Adrenal gland (tissue), 12 donors: ENCODE data around the gene TMSB15B. TPM values are rescaled to one million over a fixed set of nuclear protein-coding genes. Genes with fewer than 3 reads are reported as not detected.
"Not testable (repeated sequence)": the region's sequence is repeated elsewhere in the genome, so short reads cannot be mapped to it uniquely, and the experiment has no call there.

Experiments used
- DNase-seq, 7 donors: peaks; one replicate each; pipeline ENCODE4 v3.0.0-alpha.2; 2019 to 2020
- H3K27ac ChIP-seq, 5 donors: fragments of 200-600 bp; sonication (generic) in 4 of 5; 1 replicate in 3 of 5; 2 replicates in 2 of 5; pipeline versions ENCODE4 v1.5.1 to v1.8.0; 2016 to 2020; ENCODE audit warnings: mild to moderate bottlenecking in 1 of 5
- H3K27me3 ChIP-seq: fragments of 200-600 bp; 2 replicates; pipeline ENCODE4 v1.8.0; 2021
- H3K36me3 ChIP-seq, 2 donors: fragments of 200-600 bp; replicated peaks in 1 of 2; 1 replicate in 1 of 2; 2 replicates in 1 of 2; pipeline versions ENCODE4 v1.5.1 to v1.8.0; 2018 to 2022
- H3K4me1 ChIP-seq, 2 donors: fragments of 200-600 bp; replicated peaks in 1 of 2; 1 replicate in 1 of 2; 2 replicates in 1 of 2; pipeline versions ENCODE4 v1.5.1 to v1.8.0; 2018 to 2021
- H3K4me3 ChIP-seq, 4 donors: fragments of 200-600 bp; sonication (generic) in 3 of 4; one replicate each; pipeline ENCODE4 v1.5.1; 2016 to 2018
- H3K9me3 ChIP-seq, 3 donors: fragments of 200-600 bp; sonication (generic) in 1 of 3; replicated peaks in 1 of 3; 1 replicate in 2 of 3; 2 replicates in 1 of 3; pipeline versions ENCODE4 v1.5.1 to v1.8.0; 2016 to 2021
- CTCF ChIP-seq, 6 experiments: fragments of 450-650 bp in 4 of 6; fragments of 200-600 bp in 2 of 6; sonication (generic) in 1 of 6; IDR thresholded peaks; 1 replicate in 5 of 6; 2 replicates in 1 of 6; pipeline versions ENCODE4 v1.5.1 to v1.8.0; 2016 to 2021; ENCODE audit warnings: antibody characterized with exemption in 6 of 6, mild to moderate bottlenecking in 2 of 6, moderate library complexity in 1 of 6
- POLR2A ChIP-seq, 2 donors: fragments of 450-650 bp; IDR thresholded peaks; one replicate each; pipeline ENCODE4 v1.6.1; 2017; ENCODE audit warnings: antibody characterized with exemption in 2 of 2, mild to moderate bottlenecking in 2 of 2, moderate library complexity in 1 of 2
- WGBS, 4 donors: extraction: QIAGEN DNeasy Blood & Tissue Kit in 2 of 4; methylation state at CpG; one replicate each; pipeline versions ENCODE4 v1.1.5 to v1.1.7; 2013 to 2017; 5-methylcytosine and 5-hydroxymethylcytosine counted together
- intact Hi-C, 2 donors: fragments of 100-400 bp; cut with DNase I; formaldehyde crosslinking; loops; one replicate each; pipeline versions ENCODE4 v1.14.1 to v1.15.0; 2022 to 2023
- polyA plus RNA-seq, 3 donors: library from polyadenylated mRNA; stranded (reverse); fragments of 200-250 nt in 2 of 3; fragments of 350-450 nt in 1 of 3; fragmentation: Illumina TruSeq in 1 of 3; extraction: RNeasy Lipid Tissue Mini Kit (QIAGEN cat#74804) in 1 of 3; gene quantifications; one replicate each; pipeline ENCODE4 v1.2.3, GENCODE V29; 2013 to 2014
- total RNA-seq, 9 donors: library from RNA; depleted of rRNA in 4 of 9; stranded (reverse); fragments of >200 nt in 4 of 9; fragments of 120-200 nt in 1 of 9; fragmentation: NEBNext Ultra II Directional in 1 of 9; extraction: Animal tissue kit (Norgen Biotek cat#: 25700) in 1 of 9; gene quantifications; one replicate each; pipeline versions ENCODE4 v1.1.0 to v1.2.4, GENCODE V29; 2013 to 2023
- donor health status: healthy with polysubstance abuse.
- donor health status: Bipolar disorder and iron deficiency.
- donor health status: DM: yes; HTN: yes; CAD: no.
- donor health status: DM: no; HTN: no; CAD: no.
- donor health status: DM: no; HTN: no; CAD: no.
- donor health status: DM: yes; HTN: yes; CAD: no.

The TMSB15B gene
- total and polyA plus RNA-seq, 12 donors, result 0.25 to 11.8 (median 1.5) TPM; not detected in 2

- no peak overlapping the region for H3K4me3 ChIP-seq
- peaks cover 8% of the 10 kb centered on the region for H3K27me3 ChIP-seq
- H3K9me3 ChIP-seq, result no peaks in the 10 kb centered on the region
- H3K27ac ChIP-seq, result no peak overlapping the region
- intact Hi-C loops, result no loop called here
- TF ChIP-seq POLR2A (IDR thresholded peaks at IDR 0.05) (no peak), CTCF (IDR thresholded peaks at IDR 0.05) (peak; percentile 24 to 54 (median 42))
- peak in 1 of 7 donors; percentile 1 for DNase-seq
- 14 to 22% (median 14%) methylated on average over 3 of the region's 3 CpGs for WGBS, 4 donors
- no peaks in the 10 kb centered on the region for H3K4me1 ChIP-seq
- no peaks in the 10 kb centered on the region for H3K36me3 ChIP-seq
Measured at GRCh38 chrX:103941201-103941975, 21.0 kb upstream of the TMSB15B start.

GRCh38 chrX:103949506-103949905 lies 12.9 kb upstream of the TMSB15B start:
- Histone ChIP-seq H3K9me3 (no peaks in the 10 kb centered on the region), H3K4me1 (no peaks in the 10 kb centered on the region), H3K4me3 (no peak overlapping the region), H3K27ac (no peak overlapping the region), H3K36me3 (no peaks in the 10 kb centered on the region), H3K27me3 (peaks cover 29% of the 10 kb centered on the region)
- intact Hi-C loops, result no loop called here
- DNase-seq, result no peak
- no peak for TF ChIP-seq POLR2A (IDR thresholded peaks at IDR 0.05)
- TF ChIP-seq CTCF (IDR thresholded peaks at IDR 0.05), result no peak
- WGBS, 4 donors, result 38 to 58% (median 44%) methylated on average over 1 of the region's 1 CpG

GRCh38 chrX:103953353-103953752 lies 9.1 kb upstream of the TMSB15B start:
- no peak overlapping the region for H3K4me3 ChIP-seq
- H3K4me1 ChIP-seq, result no peaks in the 10 kb centered on the region
- H3K27ac ChIP-seq, result no peak overlapping the region
- no peaks in the 10 kb centered on the region for H3K9me3 ChIP-seq
- WGBS, 4 donors, result 48 to 86% (median 64%) methylated on average over 3 to 4 of the region's 4 CpGs; no CpG with 5 or more reads in 1 of the 4 donors
- DNase-seq, result no peak
- H3K27me3 ChIP-seq, result peaks cover 22% of the 10 kb centered on the region
- TF ChIP-seq POLR2A (IDR thresholded peaks at IDR 0.05), result no peak
- TF ChIP-seq CTCF (IDR thresholded peaks at IDR 0.05), result no peak
- intact Hi-C loops, result no loop called here
- H3K36me3 ChIP-seq, result no peaks in the 10 kb centered on the region

GRCh38 chrX:103954259-103954658 lies 8.2 kb upstream of the TMSB15B start:
- Histone ChIP-seq H3K36me3 (no peaks in the 10 kb centered on the region), H3K27ac (no peak overlapping the region), H3K4me1 (no peaks in the 10 kb centered on the region), H3K4me3 (no peak overlapping the region), H3K27me3 (peaks cover 22% of the 10 kb centered on the region), H3K9me3 (no peaks in the 10 kb centered on the region)
- intact Hi-C loops, result no loop called here
- 82 to 94% (median 90%) methylated on average over 2 to 6 of the region's 6 CpGs for WGBS, 4 donors
- no peak for DNase-seq
- TF ChIP-seq CTCF (IDR thresholded peaks at IDR 0.05) (no peak), POLR2A (IDR thresholded peaks at IDR 0.05) (no peak)

- H3K4me1 ChIP-seq, H3K4me3 ChIP-seq, intact Hi-C loops, H3K36me3 ChIP-seq, H3K9me3 ChIP-seq, H3K27me3 ChIP-seq, H3K27ac ChIP-seq, DNase-seq: not testable (repeated sequence)
- WGBS, 4 donors, result no CpG with 5 or more reads among the region's 6 CpGs
Measured at GRCh38 chrX:103960599-103960998, 1.8 kb upstream of the TMSB15B start.

GRCh38 chrX:103983508-103983907 lies 21.1 kb downstream of the TMSB15B start:
- no CpG with 5 or more reads among the region's 13 CpGs for WGBS, 4 donors
- H3K4me1 ChIP-seq, H3K9me3 ChIP-seq, H3K4me3 ChIP-seq, intact Hi-C loops, H3K27me3 ChIP-seq, H3K27ac ChIP-seq, DNase-seq, H3K36me3 ChIP-seq: not testable (repeated sequence)
